Measurements from ENCODE around the gene SPG11.
A peak's percentile ranks its signal among the peaks of the same experiment; 100 is the strongest.

SPG11 gene

DNA sequence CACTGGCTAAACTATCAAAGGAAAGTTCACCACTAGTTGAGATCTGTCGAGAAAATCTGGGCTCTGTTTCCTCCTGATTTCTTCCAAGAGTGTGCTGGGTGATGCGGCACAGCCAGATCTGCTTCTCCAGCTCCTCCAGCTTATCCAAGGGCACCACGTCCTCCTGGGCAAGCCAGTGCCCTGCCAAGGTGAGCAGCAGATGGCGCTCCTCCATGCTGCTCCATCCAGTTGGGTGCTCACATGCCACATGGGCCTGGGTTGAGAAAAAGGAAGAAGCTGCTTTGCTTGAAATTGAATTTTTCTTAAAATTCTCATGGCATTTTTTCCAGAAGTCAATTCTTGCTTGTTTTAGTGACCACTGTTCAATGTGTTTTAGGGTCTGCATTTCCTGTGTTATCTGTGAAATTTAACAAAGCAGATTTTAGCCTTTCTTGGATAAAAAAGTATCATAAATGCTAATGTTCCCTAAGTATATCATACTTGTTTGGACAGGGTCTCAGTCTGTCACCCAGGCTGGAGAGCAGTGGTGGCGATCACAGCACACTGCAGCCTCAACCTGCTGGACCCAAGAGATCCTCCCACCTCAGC, 79.2 kb downstream of the SPG11 start:
- Histone ChIP-seq H3K36me3 (ENCODE audit: insufficient read depth, low read length) (peaks cover 54% of the 10 kb centered on the region; the same call in 1 of the 2 replicates), H3K9me3 (ENCODE audit: insufficient read depth, low read depth, low read length) (no peaks in the 10 kb centered on the region), H3K4me2 (ENCODE audit: low read depth, low read length, poor library complexity, severe bottlenecking) (no peak overlapping the region), H4K20me1 (ENCODE audit: insufficient read depth, low read length, poor library complexity, severe bottlenecking) (no peaks in the 10 kb centered on the region), H3K4me3 (ENCODE audit: low read length, poor library complexity, severe bottlenecking) (no peak overlapping the region), H3K4me1 (ENCODE audit: insufficient read depth, low read length, poor library complexity, severe bottlenecking) (no peaks in the 10 kb centered on the region), H3K9me2 (replicated peaks; ENCODE audit: low read depth, low read length) (no peaks in the 10 kb centered on the region), H3K27me3 (ENCODE audit: insufficient read depth, low read length, poor library complexity, severe bottlenecking) (no peaks in the 10 kb centered on the region), H3K79me2 (ENCODE audit: insufficient read depth, low read length) (no peaks in the 10 kb centered on the region), H3F3A (ENCODE audit: low read depth) (no peaks in the 10 kb centered on the region), H3K9ac (ENCODE audit: low read depth, low read length, poor library complexity, severe bottlenecking) (no peak overlapping the region), H2AFZ (ENCODE audit: low read length) (no peak overlapping the region)
- TF ChIP-seq, protein P1, sequence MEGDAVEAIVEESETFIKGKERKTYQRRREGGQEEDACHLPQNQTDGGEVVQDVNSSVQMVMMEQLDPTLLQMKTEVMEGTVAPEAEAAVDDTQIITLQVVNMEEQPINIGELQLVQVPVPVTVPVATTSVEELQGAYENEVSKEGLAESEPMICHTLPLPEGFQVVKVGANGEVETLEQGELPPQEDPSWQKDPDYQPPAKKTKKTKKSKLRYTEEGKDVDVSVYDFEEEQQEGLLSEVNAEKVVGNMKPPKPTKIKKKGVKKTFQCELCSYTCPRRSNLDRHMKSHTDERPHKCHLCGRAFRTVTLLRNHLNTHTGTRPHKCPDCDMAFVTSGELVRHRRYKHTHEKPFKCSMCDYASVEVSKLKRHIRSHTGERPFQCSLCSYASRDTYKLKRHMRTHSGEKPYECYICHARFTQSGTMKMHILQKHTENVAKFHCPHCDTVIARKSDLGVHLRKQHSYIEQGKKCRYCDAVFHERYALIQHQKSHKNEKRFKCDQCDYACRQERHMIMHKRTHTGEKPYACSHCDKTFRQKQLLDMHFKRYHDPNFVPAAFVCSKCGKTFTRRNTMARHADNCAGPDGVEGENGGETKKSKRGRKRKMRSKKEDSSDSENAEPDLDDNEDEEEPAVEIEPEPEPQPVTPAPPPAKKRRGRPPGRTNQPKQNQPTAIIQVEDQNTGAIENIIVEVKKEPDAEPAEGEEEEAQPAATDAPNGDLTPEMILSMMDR (conservative IDR thresholded peaks at IDR 0.05; ENCODE audit: low read length) = peak; percentile 92
- TF ChIP-seq EZH2phosphoT487 (IDR thresholded peaks at IDR 0.05; ENCODE audit: borderline replicate concordance) = no peak

DNA sequence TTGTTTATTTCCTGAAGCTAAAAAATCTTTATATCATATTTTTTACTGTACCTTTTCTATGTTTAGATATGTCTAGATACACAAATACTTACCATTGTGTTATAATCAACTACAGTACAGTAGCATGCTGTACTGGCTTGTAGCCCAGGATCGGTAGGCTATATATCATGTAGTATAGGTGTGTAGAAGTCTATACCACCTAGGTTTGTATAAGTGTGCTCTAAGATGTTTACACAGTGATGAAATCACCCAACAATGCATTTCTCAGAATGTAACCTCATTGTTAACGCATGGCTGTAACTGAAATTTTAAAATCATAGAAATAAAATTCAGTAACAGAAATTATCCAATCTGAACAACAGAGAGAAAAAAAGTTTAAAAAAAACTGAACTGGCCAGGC, 83.4 kb downstream of the SPG11 start:
- peaks cover 3% of the 10 kb centered on the region for H4K20me1 ChIP-seq (ENCODE audit: insufficient read depth, low read length, poor library complexity, severe bottlenecking)
- no peaks in the 10 kb centered on the region for H3K79me2 ChIP-seq (ENCODE audit: insufficient read depth, low read length)
- no peak overlapping the region for H2AFZ ChIP-seq (ENCODE audit: low read length)
- H3K4me3 ChIP-seq (ENCODE audit: low read length, poor library complexity, severe bottlenecking) = no peak overlapping the region
- no peak overlapping the region for H3K4me2 ChIP-seq (ENCODE audit: low read depth, low read length, poor library complexity, severe bottlenecking)
- H3K27me3 ChIP-seq (ENCODE audit: insufficient read depth, low read length, poor library complexity, severe bottlenecking) = no peaks in the 10 kb centered on the region
- no peak overlapping the region for H3K9ac ChIP-seq (ENCODE audit: low read depth, low read length, poor library complexity, severe bottlenecking)
- no peaks in the 10 kb centered on the region for H3K4me1 ChIP-seq (ENCODE audit: insufficient read depth, low read length, poor library complexity, severe bottlenecking)
- no peaks in the 10 kb centered on the region for H3F3A ChIP-seq (ENCODE audit: low read depth)
- H3K36me3 ChIP-seq (ENCODE audit: insufficient read depth, low read length) = peaks cover 27% of the 10 kb centered on the region; the same call in 1 of the 2 replicates
- no peaks in the 10 kb centered on the region for H3K9me2 ChIP-seq (replicated peaks; ENCODE audit: low read depth, low read length)
- no peaks in the 10 kb centered on the region for H3K9me3 ChIP-seq (ENCODE audit: insufficient read depth, low read depth, low read length)
- no peak for TF ChIP-seq EZH2phosphoT487 (IDR thresholded peaks at IDR 0.05; ENCODE audit: borderline replicate concordance)
- TF ChIP-seq, protein P1 (conservative IDR thresholded peaks at IDR 0.05; ENCODE audit: low read length) = no peak

DNA sequence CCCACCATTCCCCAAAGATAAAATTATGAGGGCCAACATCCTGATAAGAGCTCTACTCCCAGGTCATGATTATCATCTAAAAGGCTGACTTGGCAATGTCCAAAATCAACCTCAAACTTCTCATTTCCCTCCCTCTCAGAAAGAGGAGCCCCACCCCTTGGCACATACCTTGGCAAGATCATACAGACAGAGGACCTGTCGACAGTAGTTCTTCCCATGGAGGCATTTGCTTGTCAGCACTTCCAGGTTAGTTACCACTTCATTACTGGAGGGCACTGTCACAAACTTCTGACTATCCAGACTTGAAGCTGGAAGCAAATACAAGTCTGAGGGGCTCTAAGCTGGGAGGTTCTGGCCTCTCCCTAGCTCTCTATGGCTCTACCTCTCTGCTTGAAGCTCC, 88.7 kb downstream of the SPG11 start:
- Histone ChIP-seq H3K9me3 (ENCODE audit: insufficient read depth, low read depth, low read length) (no peaks in the 10 kb centered on the region), H3K79me2 (ENCODE audit: insufficient read depth, low read length) (no peaks in the 10 kb centered on the region), H3K4me3 (ENCODE audit: low read length, poor library complexity, severe bottlenecking) (no peak overlapping the region), H3K9me2 (replicated peaks; ENCODE audit: low read depth, low read length) (no peaks in the 10 kb centered on the region), H4K20me1 (ENCODE audit: insufficient read depth, low read length, poor library complexity, severe bottlenecking) (peaks cover 3% of the 10 kb centered on the region), H3K4me2 (ENCODE audit: low read depth, low read length, poor library complexity, severe bottlenecking) (no peak overlapping the region), H3K36me3 (ENCODE audit: insufficient read depth, low read length) (peaks cover 9% of the 10 kb centered on the region; the same call in 1 of the 2 replicates), H3K27me3 (ENCODE audit: insufficient read depth, low read length, poor library complexity, severe bottlenecking) (no peaks in the 10 kb centered on the region), H3K9ac (ENCODE audit: low read depth, low read length, poor library complexity, severe bottlenecking) (no peak overlapping the region), H2AFZ (ENCODE audit: low read length) (no peak overlapping the region), H3K4me1 (ENCODE audit: insufficient read depth, low read length, poor library complexity, severe bottlenecking) (no peaks in the 10 kb centered on the region), H3F3A (ENCODE audit: low read depth) (no peaks in the 10 kb centered on the region)
- TF ChIP-seq, protein P1 (conservative IDR thresholded peaks at IDR 0.05; ENCODE audit: low read length) = no peak
- TF ChIP-seq EZH2phosphoT487 (IDR thresholded peaks at IDR 0.05; ENCODE audit: borderline replicate concordance) = no peak
